HG03135 (cell line): ENCODE measurements around the gene SRGAP1.

Experiments
- ATAC-seq: cut with Tn5 transposase; IDR thresholded peaks from one replicate; pipeline ENCODE4 v1.9.1; 2021; ENCODE audit warnings: mild to moderate bottlenecking, moderate library complexity; ENCODE audit not compliant: unreplicated experiment

SRGAP1 gene

DNA sequence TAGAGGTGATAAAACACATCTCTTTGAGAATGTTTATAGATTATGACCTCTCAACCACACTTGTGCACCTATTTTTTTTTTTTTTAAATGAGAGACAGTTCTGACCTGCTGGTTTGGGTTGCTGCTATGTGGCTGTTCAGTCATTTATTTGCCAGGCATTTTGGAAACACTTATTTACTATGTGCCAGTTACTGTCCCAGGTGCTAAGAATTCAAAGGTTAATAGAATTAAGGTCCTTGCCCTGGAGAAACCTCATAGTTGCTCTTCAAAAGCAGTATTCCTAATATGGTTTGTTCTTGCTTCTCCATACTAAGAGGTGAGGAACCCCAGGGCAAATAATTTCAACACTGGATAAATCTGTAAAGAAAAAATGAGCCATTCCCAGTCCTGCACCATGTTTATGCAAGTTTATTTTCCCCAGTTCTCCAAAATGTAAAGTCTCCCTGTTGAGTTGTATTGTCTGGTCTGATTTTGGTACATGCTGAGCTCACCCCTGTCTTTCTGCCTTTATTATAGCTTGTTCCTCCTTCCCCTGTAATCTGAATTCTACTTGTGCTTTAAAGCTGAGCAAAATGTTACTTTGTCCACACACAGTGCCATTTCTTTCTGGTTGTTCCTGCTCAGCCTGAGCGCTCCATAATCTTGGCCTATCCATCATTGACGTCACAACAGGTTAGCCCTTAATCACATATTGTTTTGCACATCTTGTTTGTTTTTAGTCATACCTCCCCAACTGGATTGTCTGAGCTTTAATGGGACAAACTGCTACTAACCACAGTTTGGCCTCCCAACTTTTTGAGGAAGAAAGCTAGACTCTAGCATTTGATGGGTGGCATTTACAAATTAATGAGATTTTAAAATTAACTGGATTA is 56.7 kb downstream of the SRGAP1 start:
- ATAC-seq, result no peak

DNA sequence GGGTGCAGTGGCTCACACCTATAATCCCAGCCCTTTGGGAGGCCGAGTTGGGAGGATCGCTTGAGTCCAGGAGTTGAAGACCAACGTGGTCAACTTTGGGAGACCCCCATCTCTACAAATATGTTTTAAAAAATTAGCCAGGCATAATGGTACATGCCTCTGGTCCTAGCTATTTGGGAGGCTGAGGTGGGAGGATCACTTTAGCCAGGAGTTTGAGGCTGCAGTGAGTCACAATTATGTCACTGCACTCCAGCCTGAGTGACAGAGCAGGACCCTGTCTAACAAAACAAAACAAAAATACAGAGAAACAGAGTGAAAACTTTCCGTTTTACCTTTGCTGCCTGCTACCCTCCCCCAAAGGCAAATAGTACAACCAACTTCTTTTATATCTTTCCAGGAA is 60.2 kb downstream of the SRGAP1 start:
- no peak for ATAC-seq

DNA sequence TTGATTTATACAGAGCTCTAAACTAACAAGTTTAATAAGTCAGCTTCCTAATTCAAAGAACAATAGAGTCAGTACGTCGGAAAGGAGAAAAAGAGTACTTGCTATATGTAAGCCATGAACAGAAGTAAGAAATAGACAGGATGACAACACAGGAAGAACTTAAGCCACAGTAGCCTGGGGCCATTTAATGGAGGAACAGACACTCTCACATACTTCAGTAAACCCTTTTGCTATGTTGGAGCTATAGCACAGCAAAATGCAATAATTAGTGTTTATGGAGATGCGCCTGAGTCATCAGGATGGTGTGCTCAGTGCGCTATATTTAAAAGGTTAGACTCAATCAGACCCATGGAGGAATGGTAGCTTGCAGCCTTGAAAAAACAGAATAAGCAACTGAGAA is 61.0 kb downstream of the SRGAP1 start:
- no peak for ATAC-seq

DNA sequence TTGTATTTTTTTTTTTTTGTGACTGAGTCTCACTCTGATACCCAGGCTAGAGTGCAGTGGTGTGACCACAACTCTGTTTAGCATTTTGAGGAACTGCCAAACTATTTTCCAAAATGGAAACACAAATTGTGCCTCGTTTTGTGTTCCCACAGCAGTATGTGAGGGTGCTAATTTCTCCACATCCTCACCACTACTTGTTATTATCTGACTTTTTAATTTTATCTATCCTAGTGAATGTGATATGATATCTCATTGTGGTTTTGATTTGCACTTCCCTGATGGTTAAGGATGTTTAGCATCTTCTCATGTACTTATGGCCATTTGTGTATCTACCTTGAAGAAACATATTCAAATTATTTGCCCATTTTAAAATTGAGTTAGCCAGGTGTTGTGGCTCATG is 62.4 kb downstream of the SRGAP1 start:
- ATAC-seq, result no peak

DNA sequence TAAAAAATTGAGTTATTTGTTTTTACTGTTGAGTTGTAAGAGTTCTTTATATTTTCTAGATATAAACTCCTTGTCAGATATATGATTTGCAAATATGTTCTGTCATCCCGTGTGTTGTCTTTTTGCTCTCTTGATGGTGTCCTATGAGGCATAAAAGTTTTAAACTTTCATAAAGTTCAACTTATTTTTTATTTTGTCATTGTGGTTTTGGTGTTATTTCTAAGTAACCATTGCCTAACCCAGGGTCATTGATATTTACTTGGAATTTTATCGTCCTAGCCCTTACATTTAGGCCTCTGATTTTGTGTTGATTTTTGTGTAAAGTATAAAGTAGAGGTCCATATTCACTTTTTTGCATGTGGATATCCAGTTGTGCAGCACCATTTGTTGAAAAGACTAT is 63.1 kb downstream of the SRGAP1 start:
- no peak for ATAC-seq

DNA sequence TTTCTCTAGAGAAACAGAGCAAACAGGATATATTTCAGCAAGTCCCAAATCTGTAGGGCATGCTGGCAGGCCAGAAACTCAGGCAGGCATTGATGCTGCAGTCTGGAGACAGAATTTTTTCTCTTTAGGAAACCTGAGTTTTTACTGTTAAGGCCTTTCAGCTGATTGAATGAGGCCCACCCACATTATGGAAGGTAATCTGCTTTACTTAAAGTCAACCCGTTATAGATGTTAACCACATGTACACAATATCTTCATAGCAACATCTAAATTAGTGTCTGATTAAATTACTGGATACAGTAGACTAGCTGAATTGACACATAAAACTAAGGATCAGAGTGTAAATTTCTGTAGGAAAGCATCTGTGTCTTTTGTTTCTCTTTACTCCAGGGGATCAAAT is 65.2 kb downstream of the SRGAP1 start:
- no peak for ATAC-seq

DNA sequence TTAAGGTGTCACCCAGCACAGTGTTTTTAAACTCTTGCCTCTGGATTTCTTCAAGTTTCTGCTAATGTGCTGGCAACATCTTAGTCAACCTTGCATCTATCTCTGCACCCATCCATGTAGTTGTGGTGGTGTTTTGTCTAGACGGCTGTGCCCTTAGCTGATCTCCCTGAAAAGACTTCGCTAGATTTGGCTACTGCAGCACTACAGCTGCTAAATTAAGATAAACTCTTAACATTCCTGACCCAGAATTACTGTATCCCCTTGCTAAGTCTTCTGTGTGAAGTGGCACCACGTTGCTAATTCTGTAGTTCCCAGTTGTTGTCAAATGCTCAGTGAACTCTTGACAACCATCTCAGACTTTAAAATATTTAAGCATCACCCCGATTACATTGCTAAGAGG is 66.8 kb downstream of the SRGAP1 start:
- ATAC-seq, result no peak

- ATAC-seq, result no peak
Measured at GRCh38 chr12:63912651-63913050, 68.2 kb downstream of the SRGAP1 start.

DNA sequence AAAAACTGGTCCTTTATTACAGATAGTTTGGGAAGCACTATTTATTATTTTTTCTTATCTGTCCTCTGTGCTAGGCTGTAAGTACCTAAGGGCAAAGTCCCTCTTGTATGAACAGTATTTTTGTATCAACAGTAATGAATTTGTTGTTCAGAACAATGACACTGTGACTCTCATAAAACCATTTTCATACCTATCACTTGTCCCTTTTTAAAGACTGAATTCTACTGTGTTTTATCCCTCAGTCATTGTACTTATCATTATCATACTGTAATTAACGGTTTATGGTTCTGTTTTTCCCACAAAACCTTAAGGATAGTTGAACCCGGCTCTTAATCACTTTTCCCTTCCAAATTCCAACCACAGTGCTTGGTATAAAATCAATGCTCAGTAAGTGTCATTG is 69.4 kb downstream of the SRGAP1 start:
- no peak for ATAC-seq

DNA sequence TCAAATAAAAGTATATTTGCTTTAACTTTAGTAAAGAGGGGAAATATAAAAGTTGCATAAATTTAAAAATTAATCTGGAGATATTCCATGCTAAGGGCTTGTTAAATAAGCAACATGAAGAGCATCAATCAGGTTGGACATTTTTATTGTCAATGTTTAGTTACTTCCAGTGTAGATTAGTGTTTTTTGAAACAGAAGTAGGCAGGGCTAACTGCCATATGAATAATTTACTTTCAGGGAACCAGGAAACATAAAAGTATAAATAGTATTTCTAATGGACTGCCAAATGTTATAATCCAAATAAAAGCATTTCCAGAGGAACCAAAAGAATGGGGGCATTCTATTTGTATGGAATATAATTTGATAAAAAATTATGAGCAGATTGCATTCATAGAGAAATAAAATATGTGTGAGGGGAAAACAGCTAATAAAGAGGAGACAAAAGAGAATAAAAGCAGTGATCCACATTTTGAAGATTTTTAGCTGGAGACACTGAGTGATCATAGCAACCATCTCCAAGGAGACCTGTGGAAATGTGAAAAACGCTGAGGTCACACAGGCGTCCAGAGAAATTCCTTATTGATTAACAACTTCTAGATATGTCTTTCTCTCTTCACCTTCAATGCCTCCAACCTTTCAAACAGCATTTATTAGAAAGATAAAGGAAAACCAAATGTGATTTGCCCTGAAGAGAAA is 70.8 kb downstream of the SRGAP1 start:
- no peak for ATAC-seq

DNA sequence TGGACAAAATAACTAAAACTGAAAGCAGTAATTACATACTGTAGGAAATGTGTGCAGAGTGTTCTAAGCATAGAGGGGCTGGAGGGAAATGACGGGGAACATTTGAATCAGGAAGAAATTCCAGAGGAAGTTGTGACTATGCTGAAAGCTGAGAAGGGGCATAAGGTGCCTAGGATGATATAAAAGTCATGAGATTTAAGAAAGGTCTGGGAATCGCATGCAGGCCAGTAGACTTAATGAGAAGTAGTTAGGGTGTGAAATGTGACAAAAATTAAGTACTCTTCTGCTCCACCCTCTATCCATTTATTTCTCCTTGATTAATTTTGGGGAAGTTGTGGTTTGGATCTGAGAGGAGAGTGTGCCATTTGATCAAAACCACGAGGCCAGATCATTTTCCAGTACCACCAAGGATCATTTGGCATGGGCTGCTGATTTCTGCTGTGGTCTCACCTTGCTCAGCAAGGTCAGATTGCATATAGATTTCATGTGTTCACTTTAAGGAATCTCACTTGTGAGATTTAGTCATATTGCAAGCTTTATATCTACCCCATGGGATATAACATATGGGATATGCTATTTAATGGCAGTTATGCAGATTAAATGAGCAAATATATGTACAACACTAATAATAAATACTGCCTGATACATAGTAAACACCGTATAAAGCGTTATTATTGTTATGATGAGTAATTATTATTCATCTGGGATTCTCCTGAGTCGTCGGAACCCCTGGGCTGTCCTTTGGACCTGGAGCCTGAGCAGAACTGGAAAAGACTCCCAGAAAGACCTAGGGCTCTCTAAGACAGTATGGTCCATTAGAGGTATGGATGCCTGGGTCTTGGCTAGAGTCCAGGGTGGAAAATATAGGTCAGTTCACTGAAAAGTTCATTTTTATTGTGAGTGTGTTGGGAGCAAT is 72.3 kb downstream of the SRGAP1 start:
- no peak for ATAC-seq

GRCh38 chr12:63917477-63917862 is 73.0 kb downstream of the SRGAP1 start:
- ATAC-seq, result no peak

DNA sequence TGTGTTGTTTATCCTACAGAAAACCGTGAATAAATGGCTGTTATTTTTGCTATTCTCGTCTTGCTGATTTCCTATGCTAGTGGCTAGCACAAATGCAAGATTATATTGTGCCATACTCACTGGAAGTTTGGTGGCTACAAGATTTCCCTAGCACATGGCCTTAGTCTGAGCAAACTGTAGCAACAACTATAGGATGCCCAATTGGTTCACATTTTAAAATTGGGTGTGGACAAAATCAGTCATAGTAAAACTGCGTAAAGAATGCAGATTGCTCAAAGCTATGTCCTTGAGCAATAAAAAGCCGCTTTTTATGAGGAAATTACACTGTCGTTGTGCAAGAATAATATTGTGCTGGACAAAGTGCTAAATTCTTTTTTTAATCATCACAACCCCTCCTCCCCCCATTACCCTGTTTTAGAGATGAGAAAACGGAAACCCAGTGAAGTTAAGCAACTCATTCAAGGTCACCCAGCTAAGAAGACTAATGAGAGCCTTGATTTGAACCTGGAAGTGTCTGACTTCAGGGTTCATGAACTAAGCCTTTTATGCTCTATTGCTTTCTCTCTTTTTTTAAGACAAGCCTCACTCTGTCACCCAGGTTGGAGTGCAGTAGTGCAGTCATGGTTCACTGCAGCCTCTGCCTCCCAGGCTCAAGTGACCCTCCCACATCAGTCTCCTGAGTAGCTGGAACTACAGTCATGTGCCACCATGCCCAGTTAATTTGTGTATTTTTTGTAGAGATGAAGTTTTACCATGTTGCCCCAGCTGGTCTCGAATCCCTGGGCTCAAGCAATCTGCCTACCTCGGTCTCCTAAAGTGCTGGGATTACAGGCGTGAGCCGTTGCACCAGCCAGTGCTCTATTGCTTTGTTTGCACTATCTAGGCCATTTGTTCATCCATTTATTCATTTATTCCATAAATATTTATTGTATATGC is 73.6 kb downstream of the SRGAP1 start:
- ATAC-seq, result no peak

DNA sequence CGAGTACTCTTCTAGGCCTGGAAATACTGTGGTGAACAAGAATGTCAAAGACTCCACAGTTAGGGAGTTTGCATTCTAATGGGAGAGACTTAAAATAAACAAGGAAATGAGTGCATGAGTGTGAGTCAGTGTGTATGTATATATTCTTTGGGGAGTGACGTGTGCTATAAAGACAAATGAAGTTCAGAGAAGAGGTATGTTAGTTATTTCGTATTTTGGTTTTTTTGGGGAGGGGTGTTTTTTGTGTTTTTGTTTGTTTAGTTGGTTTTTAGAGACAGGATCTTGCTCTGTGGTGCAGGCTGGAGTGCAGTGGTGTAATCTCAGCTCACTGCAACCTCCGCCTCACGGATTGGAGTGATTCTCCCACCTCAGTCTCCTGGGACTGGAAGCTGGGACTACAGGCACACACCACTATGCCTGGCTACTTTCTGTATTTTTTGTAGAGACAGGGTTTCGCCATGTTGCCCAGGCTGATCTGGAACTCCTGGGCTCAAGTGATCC is 74.3 kb downstream of the SRGAP1 start:
- ATAC-seq, result no peak

DNA sequence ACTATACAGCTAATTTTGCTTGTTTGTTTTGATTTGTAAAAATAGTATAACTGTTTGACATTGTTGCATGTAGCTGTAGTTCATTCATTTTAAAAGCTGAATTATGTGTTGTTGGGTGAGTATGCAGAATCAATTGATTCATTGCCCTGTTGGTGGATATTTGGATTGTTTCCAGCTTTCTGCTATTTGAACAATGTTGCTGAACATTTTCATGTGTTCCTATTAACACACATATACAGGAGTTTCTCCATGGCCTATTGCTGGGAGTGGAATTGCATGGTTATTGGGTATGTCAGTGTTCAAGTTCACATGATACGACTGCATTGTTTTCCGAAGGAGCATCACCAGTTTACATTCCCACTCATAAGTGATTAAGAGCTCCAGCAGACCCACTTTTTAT is 75.3 kb downstream of the SRGAP1 start:
- no peak for ATAC-seq

- no peak for ATAC-seq
Measured at GRCh38 chr12:63921157-63921556, 76.7 kb downstream of the SRGAP1 start.

GRCh38 chr12:63922474-63922873 is 78.0 kb downstream of the SRGAP1 start:
- ATAC-seq, result no peak

GRCh38 chr12:63924781-63925180 is 80.3 kb downstream of the SRGAP1 start:
- no peak for ATAC-seq

- ATAC-seq, result no peak
Measured at GRCh38 chr12:63927511-63927910, 83.0 kb downstream of the SRGAP1 start.

DNA sequence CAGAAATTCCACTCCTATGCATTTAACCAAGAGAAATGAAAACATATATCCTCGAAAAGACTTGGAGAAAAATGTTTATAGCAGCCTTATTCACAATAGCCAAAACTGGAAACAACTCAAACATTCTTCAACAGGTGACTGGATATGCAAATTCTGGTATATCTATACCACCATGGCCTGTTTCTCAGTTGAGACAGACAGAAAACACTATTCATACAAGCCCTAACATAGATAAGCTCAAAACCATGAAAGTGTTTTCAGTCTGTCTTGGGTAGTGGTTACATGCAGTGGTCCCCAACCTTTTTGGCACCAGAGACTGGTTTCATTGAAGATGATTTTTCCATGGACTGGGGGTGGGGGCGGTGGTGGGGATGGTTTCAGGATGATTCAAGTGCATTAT is 83.8 kb downstream of the SRGAP1 start:
- ATAC-seq, result no peak
